Renal cortex interstitium (tissue), 15 donors: ENCODE data around the gene VSIG1. TPM values are rescaled to one million over a fixed set of nuclear protein-coding genes. Genes with fewer than 3 reads are reported as not detected.

Experiments used
- DNase-seq, 11 donors: peaks; one replicate each; pipeline ENCODE4 v3.0.0-alpha.2; 2013; ENCODE audit warnings: low read depth in 9 of 11, low spot score in 4 of 11; ENCODE audit errors: extremely low read depth in 1 of 11
- long read RNA-seq, 16 experiments: transcript quantifications; one replicate each; lab custom pipeline, GENCODE V29; 2026
- polyA plus RNA-seq, 3 donors: library from polyadenylated mRNA; unstranded; fragments of 120-200 nt; gene quantifications; one replicate each; pipeline ENCODE4 v1.2.1, GENCODE V29; 2013; ENCODE audit not compliant: insufficient read length in 3 of 3

Gene VSIG1
- polyA plus RNA-seq, result 1 to 10 TPM in 1 of 3 donors, under 1 TPM in 2; 0.59 to 1.4 (median 0.69) TPM
- long read RNA-seq, donor 1, result 0 reads
- long read RNA-seq, donor 2, result 0 reads
- long read RNA-seq, donor 3, result 0 reads
- long read RNA-seq, donor 4, result 0 reads
- long read RNA-seq, donor 5, partial matches to known transcripts, result 0 of 1 reads
- long read RNA-seq, donor 5, other reads (novel, unspliced or antisense), result 0 of 1 reads
- long read RNA-seq, donor 6, result 0 reads
- long read RNA-seq, donor 7, result 0 reads
- long read RNA-seq, donor 8, result 0 reads
- long read RNA-seq, donor 9, result 0 reads
- long read RNA-seq, donor 10, result 0 reads
- long read RNA-seq, donor 11, result 0 reads
- long read RNA-seq, donor 12, result 0 reads
- long read RNA-seq, donor 13, partial matches to known transcripts, result 0 of 2 reads
- long read RNA-seq, donor 13, other reads (novel, unspliced or antisense), result 0 of 2 reads
- long read RNA-seq, donor 14, result 0 reads
- long read RNA-seq, donor 15, partial matches to known transcripts, result 0 of 1 reads
- long read RNA-seq, donor 15, other reads (novel, unspliced or antisense), result 0 of 1 reads
- long read RNA-seq, donor 16, partial matches to known transcripts, result 0 of 1 reads
- long read RNA-seq, donor 16, other reads (novel, unspliced or antisense), result 0 of 1 reads

GRCh38 chrX:108044554-108045256 lies at the start of gene VSIG1:
Gene VSIG1, plus strand, starts transcription at chrX:108045065. Its CDS starts 66 bp downstream, at chrX:108045131.
- DNase-seq, result no peak

DNA sequence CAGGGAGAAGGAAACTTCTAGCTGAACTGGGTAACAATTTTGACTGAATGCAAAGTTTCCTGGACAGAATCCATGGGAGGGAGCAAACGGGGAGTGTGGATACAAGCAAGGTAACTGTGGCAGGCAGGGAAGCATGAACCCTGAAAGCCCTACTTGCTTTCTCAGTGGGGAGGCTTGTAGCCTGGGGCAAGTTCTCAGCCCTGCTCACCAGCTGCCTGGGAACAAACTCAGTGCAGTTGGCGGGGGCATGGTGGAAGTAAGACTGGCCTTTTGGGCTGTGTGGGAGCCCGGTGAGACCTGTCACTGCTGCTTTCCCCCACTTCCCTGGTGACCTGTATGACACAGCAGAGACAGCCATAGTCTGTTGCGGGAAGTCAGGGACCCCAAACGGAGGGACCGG lies 48.7 kb upstream of the VSIG1 start:
- no peak for DNase-seq

DNA sequence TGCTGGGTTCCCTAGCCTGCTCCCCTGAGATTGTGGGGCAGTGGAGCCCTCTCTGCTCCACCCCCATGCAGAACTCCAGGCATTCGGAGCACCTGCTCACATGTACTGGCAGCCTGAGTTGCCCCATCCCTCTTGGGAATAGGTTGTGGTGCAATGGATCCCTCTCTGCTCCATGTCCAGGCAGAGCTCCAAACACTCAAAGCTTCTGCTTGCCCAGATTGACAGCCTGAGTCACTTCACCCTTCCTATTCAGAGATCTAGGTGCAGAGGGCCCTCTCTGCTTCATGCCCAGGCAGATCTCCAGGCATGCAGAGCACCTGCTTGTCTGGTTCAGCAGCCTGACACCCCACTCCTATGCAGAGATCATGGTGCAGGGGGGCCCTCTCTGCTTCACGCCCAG lies 44.1 kb upstream of the VSIG1 start:
- no peak for DNase-seq

- peak in 1 of 11 donors; percentile 12 for DNase-seq
Measured at GRCh38 chrX:108001218-108001814, 43.5 kb upstream of the VSIG1 start.

GRCh38 chrX:108018656-108019381 lies 26.0 kb upstream of the VSIG1 start:
- DNase-seq, result no peak

DNA sequence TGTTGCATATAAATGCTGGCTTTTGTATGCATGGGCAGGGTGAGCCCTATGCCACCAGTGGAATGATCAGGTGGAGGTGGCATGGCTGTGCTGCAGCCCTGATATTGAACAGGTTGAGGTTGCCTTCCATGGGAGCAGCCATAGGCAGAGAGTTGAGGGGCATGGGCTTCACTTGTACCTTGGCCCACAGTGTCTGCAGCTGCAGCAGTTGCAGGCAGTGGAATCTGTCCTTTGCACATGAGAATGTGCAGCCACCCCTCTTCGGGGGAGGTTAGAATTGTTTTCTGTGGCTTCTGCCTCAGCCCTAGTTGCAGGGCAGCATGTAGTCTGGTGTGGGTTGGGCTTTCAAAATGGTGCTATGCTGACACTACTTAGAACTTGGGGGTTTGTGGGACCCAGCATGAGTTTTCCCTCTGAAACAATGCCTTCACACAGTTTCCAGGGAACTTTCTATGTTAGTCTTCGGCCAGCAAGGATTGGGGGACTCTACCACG lies 25.4 kb upstream of the VSIG1 start:
- no peak for DNase-seq

DNA sequence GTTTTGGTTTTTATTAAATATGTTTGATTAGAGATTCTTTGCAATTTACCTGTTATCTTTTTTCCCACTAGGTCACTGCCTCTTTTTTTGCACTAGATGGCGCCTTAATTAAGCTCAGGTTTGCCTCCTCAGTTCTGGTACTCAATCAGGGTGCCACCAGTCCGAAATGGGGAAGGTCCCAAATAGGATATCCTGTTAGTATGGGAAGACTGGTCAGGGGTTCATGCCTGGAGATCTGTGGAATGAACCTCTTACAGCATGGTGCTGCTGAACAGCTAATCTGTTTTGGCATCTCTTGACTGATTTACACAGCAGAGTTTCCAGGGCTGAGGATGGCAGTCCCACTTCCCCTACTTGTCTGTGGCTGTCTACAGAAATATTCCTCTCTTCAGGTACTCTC lies 24.2 kb upstream of the VSIG1 start:
- DNase-seq, result no peak

DNA sequence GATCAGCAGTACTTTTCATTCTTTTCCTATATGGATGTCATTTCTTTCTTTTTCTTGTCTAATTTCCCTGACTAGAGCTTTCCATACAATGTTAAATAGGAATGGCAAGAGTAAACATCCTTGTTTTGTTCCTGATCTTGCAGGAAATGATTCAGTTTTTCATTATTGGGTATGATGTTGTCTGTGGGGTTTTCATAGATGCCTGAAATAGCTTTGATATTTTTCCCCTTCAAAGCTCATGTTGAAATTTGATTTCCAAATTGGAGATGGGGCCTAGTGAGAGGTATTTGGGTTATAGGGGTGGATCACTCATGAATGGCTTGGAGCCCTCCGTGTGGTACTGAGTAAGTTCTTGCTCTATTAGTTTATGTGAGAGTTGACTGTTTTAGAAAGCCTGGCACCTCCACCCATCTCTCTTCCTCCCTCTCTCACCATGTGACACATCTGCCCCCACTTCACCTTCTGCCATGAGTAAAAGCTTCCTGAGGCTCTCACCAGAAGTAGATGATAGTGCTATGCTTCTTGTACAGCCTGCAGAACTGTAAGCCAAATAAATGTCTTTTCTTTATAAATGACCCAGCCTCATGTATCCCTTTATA lies 22.3 kb upstream of the VSIG1 start:
- DNase-seq, result no peak

- DNase-seq, result no peak
Measured at GRCh38 chrX:108025376-108025775, 19.5 kb upstream of the VSIG1 start.

- DNase-seq, result peak in 1 of 11 donors; percentile 9
Measured at GRCh38 chrX:108025954-108026600, 18.8 kb upstream of the VSIG1 start.

DNA sequence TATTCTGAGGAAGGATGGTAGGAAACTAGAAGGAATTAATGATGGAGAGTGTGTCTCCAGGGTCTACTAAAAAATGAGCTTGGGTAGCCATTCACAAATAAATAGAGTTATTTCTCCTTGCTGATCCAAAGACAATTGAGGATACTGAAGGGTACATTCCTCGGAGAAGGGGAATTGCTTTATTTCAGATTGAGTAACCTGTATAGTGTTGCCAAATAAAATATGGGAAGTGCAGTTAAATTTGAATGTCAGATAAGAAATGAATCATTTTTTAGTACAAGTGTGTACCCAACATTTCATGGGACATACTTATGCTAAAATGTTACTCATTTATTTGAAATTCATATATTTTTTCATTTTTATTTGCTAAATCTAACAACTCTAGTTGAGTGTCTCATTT lies 16.0 kb upstream of the VSIG1 start:
- no peak for DNase-seq

GRCh38 chrX:108029928-108030711 lies 14.7 kb upstream of the VSIG1 start:
- DNase-seq, result no peak

DNA sequence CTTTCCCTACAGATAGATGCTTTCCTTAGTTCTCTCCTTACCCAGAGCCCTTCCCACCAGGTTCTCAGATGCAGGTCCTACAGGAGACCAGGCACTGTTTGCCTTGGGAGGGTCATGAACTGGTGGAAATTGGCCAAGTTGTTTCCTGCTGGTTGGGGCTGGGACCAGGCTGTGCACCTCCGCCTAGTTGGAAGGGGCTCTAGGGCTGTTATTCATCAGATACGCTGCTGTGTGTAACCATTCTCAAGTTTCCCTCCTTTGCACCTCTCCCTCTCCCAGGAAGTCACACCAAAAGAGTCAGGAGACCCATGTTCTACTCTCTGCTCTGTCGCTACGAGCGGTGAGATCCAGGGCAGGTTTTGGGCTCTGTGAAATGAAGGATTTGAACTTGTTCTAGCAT lies 11.9 kb upstream of the VSIG1 start:
- DNase-seq, result no peak

DNA sequence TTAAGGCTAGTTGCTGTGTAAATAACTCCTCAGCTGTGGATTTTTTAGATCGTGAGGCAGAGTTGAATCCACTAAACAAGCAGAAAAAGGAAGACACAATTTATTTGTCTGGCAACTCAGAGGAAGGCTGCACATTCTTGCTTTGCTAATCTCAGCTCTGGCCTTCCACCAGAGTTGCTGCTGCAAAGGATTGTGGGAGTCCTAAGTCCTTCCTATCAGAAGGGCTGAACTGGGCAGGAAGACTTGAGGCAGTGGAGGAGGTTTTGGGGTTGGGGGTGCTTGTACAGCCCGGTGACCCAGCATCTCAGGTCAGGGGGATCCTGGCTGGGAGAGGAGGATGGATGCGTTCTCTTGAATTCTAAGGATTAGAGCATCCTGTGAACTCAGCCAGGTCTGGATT lies 11.0 kb upstream of the VSIG1 start:
- DNase-seq, result no peak

- no peak for DNase-seq
Measured at GRCh38 chrX:108034725-108035124, 10.1 kb upstream of the VSIG1 start.

- DNase-seq, result no peak
Measured at GRCh38 chrX:108036298-108036973, 8.4 kb upstream of the VSIG1 start.

GRCh38 chrX:108049649-108050048 lies 4.8 kb downstream of the VSIG1 start:
- peak in 1 of 11 donors; percentile 20 for DNase-seq
